ENCODE measurements around the gene CDC7. TPM values are rescaled to one million over a fixed set of nuclear protein-coding genes. Genes with fewer than 3 reads are reported as not detected.

Gene CDC7
- total RNA-seq, 3 donors from 2014 or later = 0.48 to 4.9 (median 4.1) TPM

- no peaks in the 10 kb centered on the region for H3K9me3 ChIP-seq
These were observed 47.9 kb downstream of the CDC7 start for GRCh38 chr1:91548376-91549040.

GRCh38 chr1:91549041-91549735 is 48.5 kb downstream of the CDC7 start:
- TF ChIP-seq POLR2AphosphoS5 (IDR thresholded peaks at IDR 0.05) (no peak), CTCF (IDR thresholded peaks at IDR 0.05) (no peak), POLR2A (IDR thresholded peaks at IDR 0.05) (no peak)
- Histone ChIP-seq H3K4me3 (no peak overlapping the region), H3K27me3 (no peaks in the 10 kb centered on the region), H3K27ac (no peak overlapping the region), H3K9me3 (no peaks in the 10 kb centered on the region), H3K4me1 (peaks cover 3 to 7% of the 10 kb centered on the region in 2 donors), H3K36me3 (no peaks in the 10 kb centered on the region)
- DNase-seq (ENCODE audit: low spot score in 2 of 2) = no peak
- intact Hi-C loops (cut with DNase I; ENCODE audit: low total_unique reads) = no loop called here

More at GRCh38 chr1:91548376-91549040, 47.9 kb downstream of the CDC7 start:
- Histone ChIP-seq H3K27me3 (no peaks in the 10 kb centered on the region), H3K4me1 (peaks cover 3 to 4% of the 10 kb centered on the region in 2 donors), H3K4me3 (no peak overlapping the region), H3K36me3 (no peaks in the 10 kb centered on the region), H3K27ac (no peak overlapping the region)
- no peak for DNase-seq (ENCODE audit: low spot score in 2 of 2)
- no peak for TF ChIP-seq CTCF (IDR thresholded peaks at IDR 0.05)
- no peak for TF ChIP-seq POLR2A (IDR thresholded peaks at IDR 0.05)
- no peak for TF ChIP-seq POLR2AphosphoS5 (IDR thresholded peaks at IDR 0.05)
- intact Hi-C loops (cut with DNase I; ENCODE audit: low total_unique reads) = no loop called here

GRCh38 chr1:91550961-91551360 is 50.3 kb downstream of the CDC7 start:
- DNase-seq (ENCODE audit: low spot score in 2 of 2) = no peak
- Histone ChIP-seq H3K27me3 (no peaks in the 10 kb centered on the region), H3K9me3 (no peaks in the 10 kb centered on the region), H3K4me1 (peaks cover 3 to 7% of the 10 kb centered on the region in 2 donors), H3K36me3 (no peaks in the 10 kb centered on the region), H3K4me3 (no peak overlapping the region), H3K27ac (no peak overlapping the region)
- TF ChIP-seq POLR2AphosphoS5 (IDR thresholded peaks at IDR 0.05) (no peak), CTCF (IDR thresholded peaks at IDR 0.05) (no peak), POLR2A (IDR thresholded peaks at IDR 0.05) (no peak)
- intact Hi-C loops (cut with DNase I; ENCODE audit: low total_unique reads) = no loop called here

- no peak for DNase-seq (ENCODE audit: low spot score in 2 of 2)
- Histone ChIP-seq H3K36me3 (no peaks in the 10 kb centered on the region), H3K4me1 (peaks cover 3 to 13% of the 10 kb centered on the region in 2 donors), H3K9me3 (no peaks in the 10 kb centered on the region), H3K27ac (peak overlapping the region; percentile 67 to 69), H3K27me3 (no peaks in the 10 kb centered on the region), H3K4me3 (no peak overlapping the region)
- intact Hi-C loops (cut with DNase I; ENCODE audit: low total_unique reads) = no loop called here
- TF ChIP-seq POLR2A (IDR thresholded peaks at IDR 0.05) (no peak), CTCF (IDR thresholded peaks at IDR 0.05) (no peak), POLR2AphosphoS5 (IDR thresholded peaks at IDR 0.05) (no peak)
These were observed 51.4 kb downstream of the CDC7 start for GRCh38 chr1:91552091-91552490.

GRCh38 chr1:91552596-91552995 is 51.9 kb downstream of the CDC7 start:
- intact Hi-C loops (cut with DNase I; ENCODE audit: low total_unique reads) = no loop called here
- H3K4me1 ChIP-seq = peaks cover 3 to 18% of the 10 kb centered on the region in 2 donors
- DNase-seq (ENCODE audit: low spot score in 2 of 2) = no peak
- H3K27ac ChIP-seq = peak overlapping the region; percentile 67 to 69
- TF ChIP-seq POLR2AphosphoS5 (IDR thresholded peaks at IDR 0.05) (no peak), CTCF (IDR thresholded peaks at IDR 0.05) (no peak), POLR2A (IDR thresholded peaks at IDR 0.05) (no peak)
- H3K9me3 ChIP-seq = no peaks in the 10 kb centered on the region
- H3K36me3 ChIP-seq = no peaks in the 10 kb centered on the region
- no peak overlapping the region for H3K4me3 ChIP-seq
- no peaks in the 10 kb centered on the region for H3K27me3 ChIP-seq

All from breast epithelium (tissue), 4 donors.